HFFc6 (cell line): Measurements from ENCODE around the gene COL25A1. TPM values are rescaled to one million over a fixed set of nuclear protein-coding genes. Genes with fewer than 3 reads are reported as not detected.

Experiments used
- DNase-seq: peaks from one replicate; pipeline ENCODE4 v3.0.0-alpha.2; 2018
- H3K27ac Mint-ChIP-seq: 2 replicates; pipeline ENCODE4 v1.8.0; 2020; ENCODE audit warnings: mild to moderate bottlenecking, mixed read lengths
- H3K27me3 Mint-ChIP-seq: 2 replicates; pipeline ENCODE4 v1.8.0; 2021; ENCODE audit warnings: mild to moderate bottlenecking, moderate library complexity, mixed read lengths; ENCODE audit not compliant: insufficient read depth
- H3K36me3 Mint-ChIP-seq: 2 replicates; pipeline ENCODE4 v1.8.0; 2021; ENCODE audit warnings: low read depth, mixed read lengths
- H3K4me1 Mint-ChIP-seq: 2 replicates; pipeline ENCODE4 v1.8.0; 2020; ENCODE audit warnings: low read depth, mixed read lengths
- H3K4me3 Mint-ChIP-seq: 2 replicates; pipeline ENCODE4 v1.8.0; 2020; ENCODE audit warnings: mild to moderate bottlenecking, moderate library complexity, mixed read lengths
- H3K9me3 Mint-ChIP-seq: 2 replicates; pipeline ENCODE4 v1.8.0; 2020; ENCODE audit warnings: mild to moderate bottlenecking, mixed read lengths
- CTCF ChIP-seq: fragments of 200-600 bp; sonication (generic); IDR thresholded peaks from 2 replicates; pipeline ENCODE4 v1.5.0; 2021; ENCODE audit warnings: antibody characterized with exemption, mild to moderate bottlenecking
- total RNA-seq, 6 experiments: library from RNA; stranded (reverse); fragmentation: NEBNext Ultra II Directional; extraction: Animal tissue kit (Norgen Biotek cat#: 25700); gene quantifications; 2 replicates in 1 of 6; 3 replicates in 5 of 6; pipeline ENCODE4 v1.2.3, GENCODE V29; 2021

The COL25A1 gene
- total RNA-seq, 6 experiments from 2014 or later = not detected

GRCh38 chr4:109216085-109216696 lies 86.3 kb downstream of the COL25A1 start:
- H3K4me1 Mint-ChIP-seq = no peaks in the 10 kb centered on the region
- no peak for DNase-seq
- no peak overlapping the region for H3K4me3 Mint-ChIP-seq
- H3K27ac Mint-ChIP-seq = no peak overlapping the region
- H3K9me3 Mint-ChIP-seq = no peaks in the 10 kb centered on the region
- TF ChIP-seq CTCF = no peak
- H3K36me3 Mint-ChIP-seq = no peaks in the 10 kb centered on the region
- H3K27me3 Mint-ChIP-seq = no peaks in the 10 kb centered on the region

GRCh38 chr4:109215506-109215905 lies 87.0 kb downstream of the COL25A1 start:
- Mint-ChIP-seq H3K36me3 (no peaks in the 10 kb centered on the region), H3K4me3 (no peak overlapping the region), H3K27me3 (peaks cover 4% of the 10 kb centered on the region), H3K4me1 (no peaks in the 10 kb centered on the region), H3K9me3 (no peaks in the 10 kb centered on the region), H3K27ac (no peak overlapping the region)
- TF ChIP-seq CTCF = no peak
- DNase-seq = no peak

- Mint-ChIP-seq H3K9me3 (no peaks in the 10 kb centered on the region), H3K27me3 (peaks cover 8% of the 10 kb centered on the region), H3K36me3 (no peaks in the 10 kb centered on the region), H3K27ac (no peak overlapping the region), H3K4me3 (no peak overlapping the region), H3K4me1 (no peaks in the 10 kb centered on the region)
- no peak for DNase-seq
- TF ChIP-seq CTCF = no peak
Measured at GRCh38 chr4:109214622-109215301, 87.7 kb downstream of the COL25A1 start.

- Mint-ChIP-seq H3K27ac (no peak overlapping the region), H3K4me3 (no peak overlapping the region), H3K27me3 (peaks cover 8% of the 10 kb centered on the region), H3K9me3 (no peaks in the 10 kb centered on the region), H3K36me3 (no peaks in the 10 kb centered on the region), H3K4me1 (no peaks in the 10 kb centered on the region)
- DNase-seq = no peak
- no peak for TF ChIP-seq CTCF
Measured at GRCh38 chr4:109213056-109213455, 89.4 kb downstream of the COL25A1 start.

- TF ChIP-seq CTCF = no peak
- no peak overlapping the region for H3K27ac Mint-ChIP-seq
- no peaks in the 10 kb centered on the region for H3K36me3 Mint-ChIP-seq
- no peak for DNase-seq
- no peaks in the 10 kb centered on the region for H3K4me1 Mint-ChIP-seq
- no peaks in the 10 kb centered on the region for H3K9me3 Mint-ChIP-seq
- peaks cover 8% of the 10 kb centered on the region for H3K27me3 Mint-ChIP-seq
- H3K4me3 Mint-ChIP-seq = no peak overlapping the region
Measured at GRCh38 chr4:109211671-109212070, 90.8 kb downstream of the COL25A1 start.
